Thoracic aorta (tissue), 2 donors: ENCODE measurements around the gene PTGS1. TPM values are rescaled to one million over a fixed set of nuclear protein-coding genes. Genes with fewer than 3 reads are reported as not detected.
"Not testable (repeated sequence)": the region's sequence is repeated elsewhere in the genome, so short reads cannot be mapped to it uniquely, and the experiment has no call there.

Source experiments
- ATAC-seq: fragments of 150-250 bp; one replicate; pipeline ENCODE4 v1.8.0; 2017; ENCODE audit warnings: low read depth; ENCODE audit not compliant: insufficient number of reproducible peaks, low FRiP score
- DNase-seq: peaks from one replicate; pipeline ENCODE4 v3.0.0-alpha.2; 2020; ENCODE audit warnings: low spot score
- H3K27ac ChIP-seq, 2 donors: fragments of 200-600 bp; sonication (generic); 1 replicate in 1 of 2; 2 replicates in 1 of 2; pipeline ENCODE4 v1.5.1; 2016; ENCODE audit warnings: mild to moderate bottlenecking in 2 of 2, moderate library complexity in 2 of 2
- H3K27me3 ChIP-seq: fragments of 200-600 bp; sonication (generic); replicated peaks from 2 replicates; pipeline ENCODE4 v1.6.0; 2016; ENCODE audit warnings: mild to moderate bottlenecking; ENCODE audit not compliant: insufficient read depth
- H3K36me3 ChIP-seq: fragments of 200-600 bp; sonication (generic); one replicate; pipeline ENCODE4 v1.5.1; 2016
- H3K4me1 ChIP-seq, 2 donors: fragments of 200-600 bp; sonication (generic); 1 replicate in 1 of 2; 2 replicates in 1 of 2; pipeline versions ENCODE4 v1.5.1 to v1.6.0; 2016; ENCODE audit warnings: low read depth in 2 of 2, mild to moderate bottlenecking in 1 of 2; ENCODE audit not compliant: control insufficient read depth in 1 of 2
- H3K4me3 ChIP-seq: fragments of 200-600 bp; sonication (generic); 2 replicates; pipeline ENCODE4 v1.5.1; 2016; ENCODE audit warnings: mild to moderate bottlenecking
- H3K9me3 ChIP-seq: fragments of 200-600 bp; sonication (generic); 2 replicates; pipeline ENCODE4 v1.5.1; 2016
- total RNA-seq, 2 donors: library from RNA; depleted of rRNA; stranded (reverse); fragments of >200 nt; gene quantifications; one replicate each; pipeline versions ENCODE4 v1.1.0 to v1.2.3, GENCODE V29; 2016
- TF ChIP-seq, protein P1 (sequence below): fragments of 200-600 bp; sonication (generic); IDR thresholded peaks from one replicate; pipeline ENCODE4 v1.5.1; 2019; ENCODE audit warnings: antibody characterized with exemption

The PTGS1 gene
- total RNA-seq, 2 donors from 2014 or later: 10.8 to 13.8 TPM

DNA sequence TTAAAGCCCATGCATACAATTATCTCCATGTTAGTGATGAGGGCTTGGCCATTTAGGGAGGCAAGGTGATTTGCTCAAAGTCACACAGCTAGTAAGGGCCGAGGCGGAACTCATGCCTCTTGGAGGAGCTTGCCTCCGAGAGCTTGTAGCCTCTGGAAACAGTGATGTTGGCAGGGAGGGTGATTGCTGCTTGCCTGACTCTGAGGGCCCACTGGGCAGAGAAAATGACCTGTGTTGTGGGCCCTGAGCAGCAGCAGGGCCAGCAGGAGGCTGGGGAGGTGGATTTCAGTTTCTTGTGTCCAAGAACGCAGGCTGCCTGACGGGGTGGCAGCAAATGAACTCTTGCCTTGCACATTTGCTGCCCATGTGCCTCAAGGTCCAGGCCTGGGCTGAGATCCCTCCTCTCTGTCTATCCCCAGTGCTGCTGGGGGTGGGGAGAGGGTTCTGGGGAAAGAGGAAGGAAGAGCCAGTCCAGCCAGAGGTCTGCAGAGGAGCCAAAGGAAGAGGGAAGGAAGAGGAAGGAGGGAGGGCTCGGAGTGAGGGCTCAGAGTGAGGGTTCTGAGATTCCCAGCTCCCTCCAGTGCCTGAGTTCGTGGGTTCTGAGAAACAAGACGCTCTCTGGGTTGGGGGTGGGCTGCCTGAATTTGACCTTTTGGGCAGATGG, 16.2 kb upstream of the PTGS1 start:
- TF ChIP-seq, protein P1, sequence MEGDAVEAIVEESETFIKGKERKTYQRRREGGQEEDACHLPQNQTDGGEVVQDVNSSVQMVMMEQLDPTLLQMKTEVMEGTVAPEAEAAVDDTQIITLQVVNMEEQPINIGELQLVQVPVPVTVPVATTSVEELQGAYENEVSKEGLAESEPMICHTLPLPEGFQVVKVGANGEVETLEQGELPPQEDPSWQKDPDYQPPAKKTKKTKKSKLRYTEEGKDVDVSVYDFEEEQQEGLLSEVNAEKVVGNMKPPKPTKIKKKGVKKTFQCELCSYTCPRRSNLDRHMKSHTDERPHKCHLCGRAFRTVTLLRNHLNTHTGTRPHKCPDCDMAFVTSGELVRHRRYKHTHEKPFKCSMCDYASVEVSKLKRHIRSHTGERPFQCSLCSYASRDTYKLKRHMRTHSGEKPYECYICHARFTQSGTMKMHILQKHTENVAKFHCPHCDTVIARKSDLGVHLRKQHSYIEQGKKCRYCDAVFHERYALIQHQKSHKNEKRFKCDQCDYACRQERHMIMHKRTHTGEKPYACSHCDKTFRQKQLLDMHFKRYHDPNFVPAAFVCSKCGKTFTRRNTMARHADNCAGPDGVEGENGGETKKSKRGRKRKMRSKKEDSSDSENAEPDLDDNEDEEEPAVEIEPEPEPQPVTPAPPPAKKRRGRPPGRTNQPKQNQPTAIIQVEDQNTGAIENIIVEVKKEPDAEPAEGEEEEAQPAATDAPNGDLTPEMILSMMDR: no peak
- ATAC-seq: no peak

DNA sequence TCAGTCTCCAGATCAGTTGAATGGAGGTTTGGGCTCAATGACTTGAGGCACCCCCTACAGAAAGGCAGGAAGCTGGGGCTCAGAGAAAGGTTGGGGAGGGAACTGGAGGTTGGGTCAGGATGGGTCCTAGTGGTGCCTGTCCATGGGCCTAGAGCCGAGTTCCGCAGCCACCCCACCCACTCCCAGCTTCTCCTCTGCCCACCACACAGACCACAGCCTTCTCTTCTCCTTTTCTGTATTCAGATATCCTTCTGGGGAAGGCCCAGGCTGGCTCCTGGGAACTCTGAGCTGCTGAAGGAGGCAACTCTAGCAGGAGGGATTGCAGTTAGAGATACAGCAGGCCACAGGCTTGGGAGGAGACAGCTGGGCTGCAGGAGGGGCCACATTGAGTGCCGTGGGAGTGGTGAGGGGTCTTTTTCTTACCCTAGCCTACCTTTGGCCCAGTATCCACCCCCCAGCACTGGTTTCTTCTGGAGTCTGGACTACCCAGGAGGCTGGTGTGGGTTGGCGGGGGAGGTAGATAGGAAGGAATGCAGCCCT, 15.4 kb upstream of the PTGS1 start:
- H3K4me1 ChIP-seq: no peaks in the 10 kb centered on the region
- DNase-seq (no peak), ATAC-seq (no peak)
- TF ChIP-seq, protein P1: no peak
- no peaks in the 10 kb centered on the region for H3K9me3 ChIP-seq
- H3K4me3 ChIP-seq: no peak overlapping the region
- H3K27me3 ChIP-seq: no peaks in the 10 kb centered on the region
- H3K36me3 ChIP-seq: no peaks in the 10 kb centered on the region
- H3K27ac ChIP-seq: no peak overlapping the region

More for the DNA sequence above, 16.2 kb upstream of the PTGS1 start:
- Histone ChIP-seq H3K4me3 (no peak overlapping the region), H3K36me3 (no peaks in the 10 kb centered on the region), H3K27me3 (no peaks in the 10 kb centered on the region), H3K9me3 (no peaks in the 10 kb centered on the region), H3K27ac (no peak overlapping the region), H3K4me1 (no peaks in the 10 kb centered on the region)
- DNase-seq: no peak

DNA sequence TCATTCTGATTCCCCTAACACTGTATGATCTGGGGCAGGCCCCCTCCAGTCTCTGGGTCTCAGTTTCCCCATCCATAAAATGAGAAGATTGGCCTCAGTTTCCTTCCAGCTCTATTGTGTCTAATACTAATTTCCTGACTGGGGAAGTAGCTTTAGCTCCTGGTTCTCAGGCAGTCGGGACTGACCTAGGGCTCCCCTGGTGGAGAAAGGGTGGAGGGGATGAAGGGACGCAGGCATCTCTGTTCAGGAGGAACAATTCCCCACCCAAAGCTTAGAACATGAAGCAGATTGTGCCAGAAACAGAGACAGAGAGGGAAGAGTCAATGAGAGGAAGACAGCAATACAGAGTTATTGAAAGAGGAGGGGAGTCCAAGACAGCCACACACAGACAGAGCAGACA, 14.2 kb upstream of the PTGS1 start:
- Histone ChIP-seq H3K4me3 (no peak overlapping the region), H3K27ac (no peak overlapping the region), H3K36me3 (no peaks in the 10 kb centered on the region), H3K27me3 (no peaks in the 10 kb centered on the region), H3K9me3 (no peaks in the 10 kb centered on the region), H3K4me1 (no peaks in the 10 kb centered on the region)
- DNase-seq (no peak), ATAC-seq (no peak)
- TF ChIP-seq, protein P1: no peak

DNA sequence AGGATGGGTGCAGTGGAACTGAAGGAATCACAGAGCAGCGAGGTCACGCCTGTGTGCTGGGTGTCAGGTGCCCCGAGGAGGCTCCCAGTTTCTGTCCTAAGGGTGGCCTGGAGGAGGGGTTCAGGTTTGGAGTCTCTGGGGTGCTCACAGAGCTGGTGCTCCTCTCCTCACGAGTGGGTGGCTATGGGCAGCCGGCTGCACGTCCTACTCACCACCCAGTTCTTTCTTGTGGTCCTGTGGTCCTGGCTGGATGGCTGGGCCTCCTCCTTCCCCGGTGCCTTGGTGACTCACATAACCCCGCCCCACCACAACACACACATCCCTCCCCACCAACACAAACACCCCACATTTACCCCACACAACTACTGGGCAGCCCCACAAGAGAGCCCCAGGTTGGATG, 9.9 kb upstream of the PTGS1 start:
- Histone ChIP-seq H3K4me1 (no peaks in the 10 kb centered on the region), H3K27me3 (no peaks in the 10 kb centered on the region), H3K27ac (no peak overlapping the region), H3K4me3 (no peak overlapping the region), H3K9me3 (no peaks in the 10 kb centered on the region), H3K36me3 (no peaks in the 10 kb centered on the region)
- no peak for DNase-seq
- no peak for ATAC-seq
- TF ChIP-seq, protein P1: no peak

DNA sequence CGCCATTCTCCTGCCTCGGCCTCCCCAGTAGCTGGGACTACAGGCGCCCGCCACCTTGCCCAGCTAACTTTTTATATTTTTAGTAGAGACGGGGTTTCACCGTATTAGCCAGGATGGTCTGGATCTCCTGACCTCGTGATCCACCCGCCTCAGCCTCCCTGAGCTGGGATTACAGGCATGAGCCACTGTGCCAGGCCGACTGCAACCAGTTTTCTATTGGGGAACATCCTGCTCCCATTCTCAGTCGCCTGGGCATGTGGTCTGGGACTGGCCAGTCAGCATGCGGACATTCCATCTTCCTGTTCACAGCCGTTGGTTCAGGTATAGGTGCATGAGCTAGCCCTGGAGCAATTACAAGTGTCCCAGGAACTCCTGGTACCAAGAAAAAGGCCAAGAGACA, 7.7 kb upstream of the PTGS1 start:
- H3K27ac ChIP-seq: not testable (repeated sequence)

More for the DNA sequence above, 7.7 kb upstream of the PTGS1 start:
- H3K4me3 ChIP-seq, H3K27me3 ChIP-seq, H3K36me3 ChIP-seq, ATAC-seq, DNase-seq, H3K9me3 ChIP-seq, H3K4me1 ChIP-seq: not testable (repeated sequence)
